NCI-H1436 treated with DMSO at 0.1 percent for 48 hours (cell line): ENCODE results near the gene BTBD10.

Source experiments
- DNase-seq: peaks from one replicate; lab custom pipeline; 2025; lab: John Stamatoyannopoulos, UW

Gene BTBD10

GRCh38 chr11:13375798-13376197 is 87.2 kb downstream of the BTBD10 start:
- no peak for DNase-seq

- DNase-seq: no peak
Measured at GRCh38 chr11:13373216-13373615, 89.8 kb downstream of the BTBD10 start.

GRCh38 chr11:13368041-13368446 is 95.0 kb downstream of the BTBD10 start:
- no peak for DNase-seq

- DNase-seq: no peak
Measured at GRCh38 chr11:13367115-13367514, 95.9 kb downstream of the BTBD10 start.

- DNase-seq: no peak
Measured at GRCh38 chr11:13366266-13367026, 96.6 kb downstream of the BTBD10 start.

GRCh38 chr11:13364388-13364787 is 98.6 kb downstream of the BTBD10 start:
- no peak for DNase-seq

- DNase-seq: no peak
Measured at GRCh38 chr11:13362596-13363109, 100.4 kb downstream of the BTBD10 start.

- no peak for DNase-seq
Measured at GRCh38 chr11:13358596-13359270, 104.3 kb downstream of the BTBD10 start.

- DNase-seq: no peak
Measured at GRCh38 chr11:13357232-13357631, 105.8 kb downstream of the BTBD10 start.

GRCh38 chr11:13355191-13355590 is 107.8 kb downstream of the BTBD10 start:
- no peak for DNase-seq

- no peak for DNase-seq
Measured at GRCh38 chr11:13354335-13354734, 108.7 kb downstream of the BTBD10 start.

GRCh38 chr11:13352711-13353110 is 110.3 kb downstream of the BTBD10 start:
- no peak for DNase-seq

- no peak for DNase-seq
Measured at GRCh38 chr11:13349581-13349980, 113.4 kb downstream of the BTBD10 start.

- DNase-seq: no peak
Measured at GRCh38 chr11:13349046-13349445, 114.0 kb downstream of the BTBD10 start.

GRCh38 chr11:13348305-13348704 is 114.7 kb downstream of the BTBD10 start:
- no peak for DNase-seq

- DNase-seq: no peak
Measured at GRCh38 chr11:13347901-13348300, 115.1 kb downstream of the BTBD10 start.

- DNase-seq: no peak
Measured at GRCh38 chr11:13346470-13346869, 116.6 kb downstream of the BTBD10 start.

- DNase-seq: no peak
Measured at GRCh38 chr11:13344818-13345217, 118.2 kb downstream of the BTBD10 start.

- no peak for DNase-seq
Measured at GRCh38 chr11:13343931-13344717, 118.9 kb downstream of the BTBD10 start.

GRCh38 chr11:13343067-13343466 is 120.0 kb downstream of the BTBD10 start:
- no peak for DNase-seq

- no peak for DNase-seq
Measured at GRCh38 chr11:13341026-13341425, 122.0 kb downstream of the BTBD10 start.
